ENCODE data around the gene SHB. TPM values are rescaled to one million over a fixed set of nuclear protein-coding genes. Genes with fewer than 3 reads are reported as not detected.

SHB gene
- total and polyA plus RNA-seq, 11 donors = 7.8 to 31.4 (median 21.4) TPM

GRCh38 chr9:37923796-37924427, 145.1 kb downstream of the SHB start:
- no peaks in the 10 kb centered on the region for H3K9me3 ChIP-seq
- ATAC-seq (no peak), DNase-seq (no peak)
- WGBS, 4 donors = 95 to 97% (median 96%) methylated on average over 22 to 25 of the region's 25 CpGs
- no peak overlapping the region for H3K4me3 ChIP-seq
- intact Hi-C loops (cut with DNase I) = loop anchor here in 4 of 10 donors (5.0 to 10.0 kb wide), 5 partner anchors 38 to 143 kb away; partner anchors contain the start of gene SHB (in 1 of the 4)
- H3K27me3 ChIP-seq = no peaks in the 10 kb centered on the region
- H3K4me1 ChIP-seq = peaks cover 2 to 47% (median 26%) of the 10 kb centered on the region in 12 donors
- H3K36me3 ChIP-seq = peaks cover 0 to 7% (median 0%) of the 10 kb centered on the region in 9 donors
- H3K27ac ChIP-seq = no peak overlapping the region
- TF ChIP-seq CTCF (IDR thresholded peaks at IDR 0.05) (no peak), POLR2A (IDR thresholded peaks at IDR 0.05) (no peak)

GRCh38 chr9:37923118-37923795, 145.8 kb downstream of the SHB start:
- DNase-seq = no peak
- WGBS, 4 donors = 84 to 88% (median 87%) methylated on average over 13 to 14 of the region's 14 CpGs
- no peaks in the 10 kb centered on the region for H3K9me3 ChIP-seq
- H3K27me3 ChIP-seq = no peaks in the 10 kb centered on the region
- peak overlapping the region in 2 of 12 donors; percentile 23 to 67 for H3K27ac ChIP-seq
- TF ChIP-seq POLR2A (IDR thresholded peaks at IDR 0.05) (no peak), CTCF (IDR thresholded peaks at IDR 0.05) (no peak)
- H3K4me3 ChIP-seq = no peak overlapping the region
- H3K4me1 ChIP-seq = peaks cover 2 to 43% (median 20%) of the 10 kb centered on the region in 12 donors
- ATAC-seq = peak in 1 of 4 donors; percentile 20
- intact Hi-C loops (cut with DNase I) = loop anchor here in 4 of 10 donors (5.0 to 10.0 kb wide), 5 partner anchors 39 to 144 kb away; partner anchors contain the start of gene SHB (in 1 of the 4)
- H3K36me3 ChIP-seq = peaks cover 0 to 12% (median 0%) of the 10 kb centered on the region in 9 donors

- H3K27ac ChIP-seq = peak overlapping the region in 7 of 12 donors; percentile 23 to 74 (median 54)
- 51 to 56% (median 55%) methylated on average over 12 to 13 of the region's 13 CpGs for WGBS, 4 donors
Observed at GRCh38 chr9:37922363-37923117, 146.5 kb downstream of the SHB start.

More at GRCh38 chr9:37922363-37923117, 146.5 kb downstream of the SHB start:
- ATAC-seq = peak; percentile 84 to 91 (median 86)
- Histone ChIP-seq H3K36me3 (peaks cover 0 to 17% (median 2%) of the 10 kb centered on the region in 9 donors), H3K9me3 (no peaks in the 10 kb centered on the region), H3K4me3 (no peak overlapping the region), H3K27me3 (no peaks in the 10 kb centered on the region), H3K4me1 (peaks cover 0 to 42% (median 19%) of the 10 kb centered on the region in 12 donors)
- peak in 4 of 5 donors; percentile 48 to 78 (median 60) for DNase-seq
- intact Hi-C loops (cut with DNase I) = loop anchor here in 4 of 10 donors (5.0 to 10.0 kb wide), 5 partner anchors 40 to 145 kb away; partner anchors contain the start of gene SHB (in 1 of the 4)
- no peak for TF ChIP-seq CTCF (IDR thresholded peaks at IDR 0.05)
- no peak for TF ChIP-seq POLR2A (IDR thresholded peaks at IDR 0.05)
